Measurements from ENCODE around the gene PPIL3.

Gene PPIL3

DNA sequence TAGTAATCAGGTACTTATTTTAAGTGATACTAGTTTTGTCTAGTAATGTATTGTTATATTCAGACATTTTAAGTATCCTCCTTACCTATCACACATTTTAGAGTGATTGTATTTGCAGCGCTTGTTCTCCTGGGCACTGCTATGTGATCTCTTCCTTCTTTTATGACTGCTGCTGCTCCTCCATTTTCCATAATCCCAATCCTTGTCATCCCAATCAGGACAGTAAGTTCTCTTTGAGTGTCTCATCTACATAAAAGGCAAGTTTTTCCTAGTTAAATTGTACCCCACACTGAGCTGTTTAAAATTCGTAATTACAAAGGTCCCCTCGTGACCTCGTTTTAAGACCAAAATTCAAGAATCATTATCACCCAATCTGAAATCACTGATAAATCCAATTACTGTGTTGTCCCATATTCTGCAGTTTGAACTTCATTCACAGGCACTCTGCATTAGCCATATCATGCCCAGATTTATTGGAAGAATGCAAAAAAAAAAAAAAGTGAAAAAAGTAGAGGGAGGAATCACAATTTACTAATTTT, 27.2 kb downstream of the PPIL3 start:
- no peak for DNase-seq (ENCODE audit: low read depth in 2 of 2)

- DNase-seq (ENCODE audit: low read depth in 2 of 2): no peak
These were observed 28.6 kb downstream of the PPIL3 start for GRCh38 chr2:200860092-200860795.

DNA sequence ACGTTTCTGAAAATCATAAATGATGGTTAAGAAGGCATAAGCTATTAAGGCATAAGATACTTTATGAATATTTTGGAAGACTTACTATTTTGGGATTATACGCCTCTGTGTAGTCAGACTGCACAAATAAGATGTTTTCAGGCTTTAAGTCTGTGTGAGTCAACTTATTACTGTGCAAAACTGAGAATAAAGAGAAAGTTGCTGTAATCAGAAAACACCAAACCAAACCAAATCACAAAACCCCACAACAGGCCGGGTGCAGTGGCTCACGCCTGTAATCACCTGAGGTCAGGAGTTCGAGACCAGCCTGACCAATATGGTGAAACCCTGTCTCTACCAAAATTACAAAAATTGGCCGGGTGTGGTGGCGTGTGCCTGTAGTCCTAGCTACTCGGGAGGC, 32.1 kb downstream of the PPIL3 start:
- DNase-seq (ENCODE audit: low read depth in 2 of 2): no peak

DNA sequence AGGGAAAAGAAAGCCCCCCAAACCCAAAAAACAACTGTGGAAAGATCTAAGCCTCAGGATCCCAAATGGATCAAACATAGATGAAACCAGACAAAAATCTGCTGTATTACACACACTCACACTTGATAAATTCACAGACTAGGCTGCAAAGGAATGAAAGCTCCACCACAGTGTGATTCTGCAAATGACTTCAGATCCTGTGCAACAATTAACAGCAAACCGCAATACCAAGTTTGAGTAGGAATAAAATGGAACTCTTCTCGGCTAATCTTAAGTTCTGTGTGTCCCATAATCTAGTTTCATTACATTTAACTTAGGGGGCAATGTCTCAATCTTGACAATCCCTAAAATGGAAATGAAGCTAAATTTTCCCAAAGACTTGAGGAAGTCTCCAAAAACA, 36.3 kb downstream of the PPIL3 start:
- DNase-seq (ENCODE audit: low read depth in 2 of 2): no peak

GRCh38 chr2:200851398-200852248, 37.3 kb downstream of the PPIL3 start:
- no peak for DNase-seq (ENCODE audit: low read depth in 2 of 2)

GRCh38 chr2:200850512-200851256, 38.2 kb downstream of the PPIL3 start:
- no peak for DNase-seq (ENCODE audit: low read depth in 2 of 2)

DNA sequence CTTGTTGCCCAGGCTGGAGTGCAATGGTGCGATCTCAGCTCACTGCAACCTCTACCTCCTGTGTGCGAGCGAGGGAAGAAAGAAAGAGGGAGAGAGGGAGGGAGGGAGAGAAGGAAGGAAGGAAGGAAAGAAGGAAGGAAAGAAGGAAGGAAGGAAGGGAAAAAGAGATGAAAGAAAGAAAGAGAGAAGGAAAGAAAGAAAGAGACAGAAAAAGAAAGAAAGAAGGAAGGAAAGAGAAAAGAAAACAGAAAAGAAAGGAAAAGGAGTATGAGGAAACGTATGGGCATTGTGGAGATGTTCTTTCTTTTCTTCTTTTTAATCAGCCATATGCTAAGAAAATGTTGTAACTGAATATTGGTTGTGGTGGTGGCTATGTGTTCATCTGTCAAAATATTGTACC, 40.9 kb downstream of the PPIL3 start:
- no peak for DNase-seq (ENCODE audit: low read depth in 2 of 2)

- DNase-seq (ENCODE audit: low read depth in 2 of 2): no peak
These were observed 41.6 kb downstream of the PPIL3 start for GRCh38 chr2:200847269-200847668.

DNA sequence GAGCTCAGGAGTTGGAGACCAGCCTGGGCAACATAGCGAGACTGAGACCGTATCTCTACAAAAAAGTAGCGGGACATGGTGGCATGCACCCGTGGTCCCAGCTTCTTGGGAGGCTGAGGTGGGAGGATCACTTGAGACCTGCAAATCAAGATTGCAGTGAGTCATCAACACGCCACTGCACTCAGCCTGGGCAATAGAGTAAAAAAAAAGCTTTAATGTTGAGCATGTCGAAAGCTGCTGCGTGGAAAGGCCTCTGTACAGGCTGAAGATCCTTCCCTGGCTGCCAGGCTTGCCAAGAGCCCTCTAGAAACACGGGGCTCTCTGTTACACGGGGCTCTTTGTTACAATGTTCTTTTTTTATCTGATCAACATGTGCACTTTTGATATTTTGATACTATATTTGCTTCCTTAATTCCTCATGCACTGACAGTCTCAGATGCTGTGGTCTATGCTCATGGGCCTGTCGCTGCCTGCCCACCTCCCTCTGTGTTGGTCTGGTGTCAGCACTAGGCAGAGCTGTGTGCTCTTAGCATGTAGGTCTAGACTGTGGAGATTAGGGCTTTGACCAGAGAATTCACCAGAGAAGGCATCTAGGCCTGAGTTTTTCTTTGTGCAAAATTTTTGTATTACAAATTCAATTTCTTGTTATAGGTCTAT, 43.1 kb downstream of the PPIL3 start:
- no peak for DNase-seq (ENCODE audit: low read depth in 2 of 2)

DNA sequence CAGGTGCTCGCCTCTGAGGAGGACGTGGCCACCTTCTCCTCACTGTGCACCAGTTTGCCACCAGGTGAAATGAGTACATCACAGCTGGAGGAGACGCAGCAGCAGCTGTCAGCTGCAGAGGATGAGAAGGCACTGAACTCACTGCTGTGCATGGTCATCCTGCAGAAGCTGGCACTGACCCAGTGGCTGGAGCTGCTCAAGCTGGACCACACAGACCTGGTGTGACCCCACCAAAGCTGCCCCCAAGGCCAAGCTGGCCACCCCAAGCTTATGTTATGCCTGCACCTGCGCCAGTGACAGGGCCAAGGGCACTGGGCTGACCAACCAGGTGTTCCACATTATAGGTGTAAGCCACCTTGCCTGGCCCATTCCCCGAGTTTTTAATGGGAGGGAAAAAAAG, 43.7 kb downstream of the PPIL3 start:
- no peak for DNase-seq (ENCODE audit: low read depth in 2 of 2)

GRCh38 chr2:200843993-200844948, 44.6 kb downstream of the PPIL3 start:
- no peak for DNase-seq (ENCODE audit: low read depth in 2 of 2)

- no peak for DNase-seq (ENCODE audit: low read depth in 2 of 2)
These were observed 49.4 kb downstream of the PPIL3 start for GRCh38 chr2:200839513-200839912.

DNA sequence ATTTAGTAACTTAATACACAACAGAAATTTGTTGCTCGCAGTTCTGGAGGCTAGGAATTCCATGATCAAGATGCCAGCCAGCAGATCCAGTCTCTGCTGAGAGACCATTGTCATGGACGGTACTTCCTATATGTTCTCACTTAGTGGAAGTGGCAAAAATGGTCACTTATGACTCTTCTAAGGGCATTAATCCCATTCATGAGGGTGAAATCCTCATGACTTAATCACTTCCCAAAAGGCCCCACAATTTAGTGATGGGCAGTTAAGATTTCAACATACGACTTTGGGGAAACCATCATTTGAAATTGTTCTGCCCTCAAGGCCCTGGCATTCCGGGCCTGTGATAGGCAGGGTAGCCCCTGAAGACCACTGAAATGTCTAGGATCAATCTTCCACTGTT, 54.2 kb downstream of the PPIL3 start:
- no peak for DNase-seq (ENCODE audit: low read depth in 2 of 2)

GRCh38 chr2:200829258-200829655, 59.6 kb downstream of the PPIL3 start:
- DNase-seq (ENCODE audit: low read depth in 2 of 2): no peak

- no peak for DNase-seq (ENCODE audit: low read depth in 2 of 2)
These were observed 60.2 kb downstream of the PPIL3 start for GRCh38 chr2:200828572-200829257.

DNA sequence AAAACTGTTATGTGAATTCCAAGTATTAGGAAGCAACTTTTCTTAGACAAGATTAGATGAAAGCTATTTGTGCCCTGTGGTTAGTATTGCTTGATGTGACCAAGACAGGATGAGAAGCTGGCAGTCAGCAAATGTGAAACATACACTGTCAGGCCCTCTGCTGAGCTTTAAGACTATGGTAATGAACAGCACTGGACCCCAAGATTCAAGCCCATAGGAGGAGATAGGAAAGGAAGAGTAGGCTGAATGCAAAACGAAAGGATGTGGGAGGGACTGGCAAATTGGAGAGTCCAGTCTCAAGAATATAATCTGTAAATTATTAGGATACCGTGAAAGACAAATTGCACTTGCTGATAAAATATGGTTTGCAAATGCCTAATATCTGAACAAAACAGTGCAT, 60.8 kb downstream of the PPIL3 start:
- no peak for DNase-seq (ENCODE audit: low read depth in 2 of 2)

GRCh38 chr2:200821686-200822245, 67.1 kb downstream of the PPIL3 start:
- no peak for DNase-seq (ENCODE audit: low read depth in 2 of 2)
